GM12878 (cell line): Measurements from ENCODE around the gene SLC2A8. TPM values are rescaled to one million over a fixed set of nuclear protein-coding genes. Genes with fewer than 3 reads are reported as not detected.

Experiments used
- ATAC-seq: fragments of 200-7000 bp; cut with Tn5 transposase; 3 replicates; pipeline ENCODE4 v1.9.1; 2020; ENCODE audit warnings: mild to moderate bottlenecking, moderate library complexity
- BruUV-seq: library from RNA; stranded (reverse); fragments of 400-500 nt; replicated peaks from 2 replicates; lab custom pipeline; 2021; lab: Mats Ljungman, UMichigan
- CTCF ChIA-PET: fragments of 300-600 bp; sonication (Branson Sonifier 250); formaldehyde crosslinking; extraction: SDS; loops from one replicate; lab custom pipeline; 2021; ENCODE audit warnings: inconsistent platforms; lab: Yijun Ruan, JAX
- POLR2A ChIA-PET: fragments of 350-600 bp; formaldehyde crosslinking; extraction: SDS; loops from one replicate; lab custom pipeline; 2021; ENCODE audit warnings: inconsistent platforms; lab: Charles Lee
- RAD21 ChIA-PET: fragments of 300-600 bp; sonication (Branson Sonifier 250); formaldehyde crosslinking; loops from one replicate; lab custom pipeline; 2023; ENCODE audit warnings: antibody characterized with exemption; ENCODE audit not compliant: unreplicated experiment; lab: Charles Lee
- SMC1A ChIA-PET: fragments of 300-600 bp; sonication (Branson Sonifier 250); formaldehyde crosslinking; loops from one replicate; lab custom pipeline; 2023; ENCODE audit not compliant: unreplicated experiment, uncharacterized antibody; lab: Charles Lee
- DNase-seq: peaks from one replicate; pipeline ENCODE4 v3.0.0-alpha.2; 2011; ENCODE audit warnings: low read depth, low spot score
- FAIRE-seq: peaks from 3 replicates; lab custom pipeline; 2011; peaks lifted over from hg19 to GRCh38; lab: Jason Lieb, UNC
- H2AFZ ChIP-seq: 2 replicates; pipeline ENCODE4 v1.6.0; 2011; ENCODE audit warnings: low read depth, low read length, control low read depth; ENCODE audit not compliant: control insufficient read depth
- H3K27ac ChIP-seq: 2 replicates; pipeline ENCODE4 v1.5.1; 2011; ENCODE audit warnings: control low read depth; ENCODE audit not compliant: control insufficient read depth, insufficient read depth
- H3K27me3 ChIP-seq, 2 experiments: replicated peaks in 1 of 2; 2 replicates each; pipeline versions ENCODE4 v1.6.0 to v1.6.1; 2011; ENCODE audit warnings: low read length in 1 of 2; ENCODE audit not compliant: control insufficient read depth in 2 of 2, insufficient read depth in 2 of 2
- H3K36me3 ChIP-seq, 2 experiments: 2 replicates each; pipeline ENCODE4 v1.5.1; 2011; ENCODE audit warnings: low read length in 1 of 2; ENCODE audit not compliant: control insufficient read depth in 2 of 2, insufficient read depth in 2 of 2
- H3K4me1 ChIP-seq: 2 replicates; pipeline ENCODE4 v1.6.1; 2011; ENCODE audit warnings: mild to moderate bottlenecking, low read length, moderate library complexity, mixed read lengths; ENCODE audit not compliant: control insufficient read depth, insufficient read depth
- H3K4me2 ChIP-seq: 2 replicates; pipeline ENCODE4 v1.6.0; 2011; ENCODE audit warnings: control low read depth; ENCODE audit not compliant: control insufficient read depth, insufficient read depth
- H3K4me3 ChIP-seq: fragments of 200-600 bp; sonication (generic); 2 replicates; pipeline ENCODE4 v1.5.1; 2016
- H3K79me2 ChIP-seq: 2 replicates; pipeline ENCODE4 v1.6.0; 2011; ENCODE audit warnings: low read length; ENCODE audit not compliant: control insufficient read depth, insufficient read depth
- H3K9ac ChIP-seq: 2 replicates; pipeline ENCODE4 v1.8.0; 2011; ENCODE audit warnings: low read length, control low read depth, mixed read lengths; ENCODE audit not compliant: control insufficient read depth, insufficient read depth
- H3K9me3 ChIP-seq: replicated peaks from 3 replicates; pipeline ENCODE4 v1.5.1; 2011; ENCODE audit warnings: mild to moderate bottlenecking, low read length; ENCODE audit not compliant: control insufficient read depth, insufficient read depth
- H4K20me1 ChIP-seq: 2 replicates; pipeline ENCODE4 v1.6.0; 2011; ENCODE audit not compliant: control insufficient read depth, insufficient read depth
- BACH1 ChIP-seq: fragments of 450-650 bp; IDR thresholded peaks from 2 replicates; pipeline ENCODE4 v1.6.1; 2017; ENCODE audit warnings: mild to moderate bottlenecking, borderline replicate concordance
- EZH2 ChIP-seq: IDR thresholded peaks from 2 replicates; pipeline ENCODE4 v1.6.1; 2012; ENCODE audit warnings: low read depth, mild to moderate bottlenecking, control low read depth, inconsistent platforms, low read length, borderline replicate concordance; ENCODE audit not compliant: control insufficient read depth
- FOXK2 ChIP-seq: fragments of 450-650 bp; IDR thresholded peaks from 2 replicates; pipeline ENCODE4 v1.6.1; 2017; ENCODE audit warnings: mild to moderate bottlenecking, moderate library complexity
- GABPA ChIP-seq: IDR thresholded peaks from 2 replicates; pipeline ENCODE4 v1.6.1; 2014; ENCODE audit warnings: antibody characterized with exemption, low read depth, mild to moderate bottlenecking, inconsistent platforms
- MAX ChIP-seq: IDR thresholded peaks from 2 replicates; pipeline ENCODE4 v1.6.1; 2012; ENCODE audit warnings: low read depth, low read length, improper control_type of control experiment
- PKNOX1 ChIP-seq: fragments of 450-650 bp; IDR thresholded peaks from 2 replicates; pipeline ENCODE4 v1.6.1; 2016; ENCODE audit warnings: mild to moderate bottlenecking
- PML ChIP-seq: IDR thresholded peaks from 2 replicates; pipeline ENCODE4 v1.6.1; 2012; ENCODE audit warnings: low read length, inconsistent platforms
- POLR2AphosphoS2 ChIP-seq: IDR thresholded peaks from 2 replicates; pipeline ENCODE4 v1.6.1; 2011; ENCODE audit warnings: low read depth, mild to moderate bottlenecking, low read length, improper control_type of control experiment, moderate library complexity
- PRDM15 ChIP-seq: fragments of 450-650 bp; formaldehyde crosslinking; IDR thresholded peaks from 2 replicates; pipeline ENCODE4 v1.4.0; 2020; ENCODE audit warnings: mild to moderate bottlenecking, moderate library complexity
- RELA ChIP-seq: fragments of 450-650 bp; IDR thresholded peaks from 2 replicates; pipeline ENCODE4 v1.8.0; 2014; ENCODE audit warnings: borderline replicate concordance; ENCODE audit not compliant: partially characterized antibody
- ZNF592 ChIP-seq: fragments of 450-650 bp; IDR thresholded peaks from 2 replicates; pipeline ENCODE4 v1.6.1; 2017; ENCODE audit warnings: mild to moderate bottlenecking, moderate library complexity
- WGBS: methylation state at CpG from one replicate; pipeline ENCODE4 v1.1.6; 2016; ENCODE audit warnings: low lambda C conversion rate; ENCODE audit not compliant: insufficient replicate concordance, insufficient coverage; ENCODE audit errors: missing lambda C conversion rate; 5-methylcytosine and 5-hydroxymethylcytosine counted together
- in situ Hi-C: fragments of 300-500 bp; cut with MboI; formaldehyde crosslinking; loops from 9 replicates; pipeline ENCODE4 v1.14.3; 2018; ENCODE audit warnings: mixed read lengths
- intact Hi-C: fragments of 100-400 bp; cut with micrococcal nuclease; formaldehyde crosslinking; loops from one replicate; pipeline ENCODE4 v1.14.2; 2022; ENCODE audit not compliant: unreplicated experiment
- polyA plus RNA-seq, 11 experiments: library from polyadenylated mRNA; depleted of rRNA in 4 of 11; unstranded in 6 of 11; stranded (reverse) in 5 of 11; fragments of >200 nt; fragmentation: Nextera tagmentation in 4 of 11; fragmentation: Illumina TruSeq in 1 of 11; extraction: Ambion mirVana in 4 of 11; extraction: Trizol in 1 of 11; gene quantifications; 1 replicate in 1 of 11; 2 replicates in 10 of 11; pipeline versions ENCODE4 v1.2.1 to v1.2.3, GENCODE V29; 2011 to 2016; ENCODE audit warnings: inconsistent platforms in 2 of 11, missing spikeins in 2 of 11, low read depth in 1 of 11
- total RNA-seq, 4 experiments: library from RNA; depleted of rRNA in 3 of 4; stranded (reverse); fragments of >200 nt in 3 of 4; fragmentation: Illumina TruSeq in 1 of 4; extraction: Trizol in 1 of 4; gene quantifications; 2 replicates each; pipeline versions ENCODE4 v1.2.1 to v1.2.3, GENCODE V29; 2013 to 2021

SLC2A8 gene
- total and polyA plus RNA-seq, 10 of the 15 experiments (the other 5 are each of a cell fraction or from before 2014, with no cell fraction given) = 0.31 to 22.7 (median 10.0) TPM

- Histone ChIP-seq H3K9me3 (no peaks in the 10 kb centered on the region), H3K4me3 (no peak overlapping the region), H3K79me2 (no peaks in the 10 kb centered on the region), H3K4me2 (no peak overlapping the region), H4K20me1 (no peaks in the 10 kb centered on the region), H3K9ac (no peak overlapping the region), H3K27ac (no peak overlapping the region), H3K4me1 (no peaks in the 10 kb centered on the region), H3K27me3 (no peaks in the 10 kb centered on the region), H2AFZ (no peak overlapping the region), H3K36me3 (no peaks in the 10 kb centered on the region)
- 66% methylated on average over 6 of the region's 6 CpGs for WGBS
- no TSS peak for BruUV-seq
- SMC1A ChIA-PET = interaction anchor here (0.6 kb wide), 1 partner anchor 116 kb away, joined by 3 read pairs; no protein-coding TSS in a partner anchor
- CTCF ChIA-PET = interaction anchor here (0.6 to 0.7 kb wide), 4 partner anchors 12 to 426 kb away, joined by 3 read pairs; no protein-coding TSS in a partner anchor
- DNase-seq = no peak
- no peak for ATAC-seq
- no peak for FAIRE-seq
- in situ Hi-C loops = no loop called here
- POLR2A ChIA-PET = interaction anchor here (0.7 kb wide), 1 partner anchor 156 kb away, joined by 4 read pairs; no protein-coding TSS in a partner anchor
- RAD21 ChIA-PET = interaction anchor here (0.9 kb wide), 1 partner anchor 154 kb away, joined by 3 read pairs; no protein-coding TSS in a partner anchor
- intact Hi-C loops = no loop called here
- no peak for TF ChIP-seq PML
- TF ChIP-seq GABPA = no peak
- no peak for TF ChIP-seq PRDM15 (CRISPR knock-in tag)
- TF ChIP-seq MAX = no peak
- TF ChIP-seq PKNOX1 = no peak
- TF ChIP-seq POLR2AphosphoS2 = no peak
- TF ChIP-seq EZH2 = no peak
- TF ChIP-seq ZNF592 = no peak
- no peak for TF ChIP-seq RELA
- TF ChIP-seq BACH1 = no peak
- no peak for TF ChIP-seq FOXK2
Measured at GRCh38 chr9:127368852-127369402, 28.0 kb upstream of the SLC2A8 start.
